ENCODE results near the gene VRTN. TPM values are rescaled to one million over a fixed set of nuclear protein-coding genes. Genes with fewer than 3 reads are reported as not detected.

Gene VRTN
- total and polyA plus RNA-seq, 2 experiments from 2014 or later: 1.3 to 2.7 TPM

- Histone ChIP-seq H3K4me3 (no peak overlapping the region), H3K9me3 (ENCODE audit: low read depth) (no peaks in the 10 kb centered on the region), H3K27ac (no peak overlapping the region), H3K36me3 (no peaks in the 10 kb centered on the region), H3K4me1 (ENCODE audit: low read depth) (peaks cover 7% of the 10 kb centered on the region), H3K27me3 (no peaks in the 10 kb centered on the region)
- no peak for DNase-seq (ENCODE audit: low read depth in 1 of 2, low spot score in 1 of 2)
- no peak for TF ChIP-seq CTCF (IDR thresholded peaks at IDR 0.05; ENCODE audit: low read depth, low read length)
Measured at GRCh38 chr14:74350211-74350927, 2.1 kb downstream of the VRTN start.

DNA sequence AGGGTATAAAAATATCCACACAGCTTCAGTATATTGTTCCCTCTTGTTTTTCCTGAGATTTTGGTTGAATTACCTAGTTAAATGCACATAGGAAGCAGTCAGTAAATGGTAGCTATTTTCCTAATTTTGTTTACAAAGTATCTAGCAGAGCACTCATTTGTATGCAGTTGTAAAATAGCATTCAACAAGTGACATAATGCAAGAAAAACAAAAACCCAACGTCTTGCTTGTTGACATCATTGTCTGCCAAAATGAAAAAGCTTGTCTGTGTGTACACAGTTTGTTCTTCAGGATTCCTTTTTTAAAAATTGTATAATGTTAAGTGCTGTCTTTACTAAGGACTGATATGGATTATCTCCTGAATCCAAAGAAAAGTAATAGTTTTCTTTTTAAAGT is 2.7 kb downstream of the VRTN start:
- H3K36me3 ChIP-seq: no peaks in the 10 kb centered on the region
- TF ChIP-seq CTCF (IDR thresholded peaks at IDR 0.05; ENCODE audit: low read depth, low read length): no peak
- H3K4me1 ChIP-seq (ENCODE audit: low read depth): peaks cover 7% of the 10 kb centered on the region
- H3K9me3 ChIP-seq (ENCODE audit: low read depth): no peaks in the 10 kb centered on the region
- no peak for DNase-seq (ENCODE audit: low read depth in 1 of 2, low spot score in 1 of 2)
- H3K27ac ChIP-seq: no peak overlapping the region
- no peak overlapping the region for H3K4me3 ChIP-seq
- H3K27me3 ChIP-seq: no peaks in the 10 kb centered on the region

DNA sequence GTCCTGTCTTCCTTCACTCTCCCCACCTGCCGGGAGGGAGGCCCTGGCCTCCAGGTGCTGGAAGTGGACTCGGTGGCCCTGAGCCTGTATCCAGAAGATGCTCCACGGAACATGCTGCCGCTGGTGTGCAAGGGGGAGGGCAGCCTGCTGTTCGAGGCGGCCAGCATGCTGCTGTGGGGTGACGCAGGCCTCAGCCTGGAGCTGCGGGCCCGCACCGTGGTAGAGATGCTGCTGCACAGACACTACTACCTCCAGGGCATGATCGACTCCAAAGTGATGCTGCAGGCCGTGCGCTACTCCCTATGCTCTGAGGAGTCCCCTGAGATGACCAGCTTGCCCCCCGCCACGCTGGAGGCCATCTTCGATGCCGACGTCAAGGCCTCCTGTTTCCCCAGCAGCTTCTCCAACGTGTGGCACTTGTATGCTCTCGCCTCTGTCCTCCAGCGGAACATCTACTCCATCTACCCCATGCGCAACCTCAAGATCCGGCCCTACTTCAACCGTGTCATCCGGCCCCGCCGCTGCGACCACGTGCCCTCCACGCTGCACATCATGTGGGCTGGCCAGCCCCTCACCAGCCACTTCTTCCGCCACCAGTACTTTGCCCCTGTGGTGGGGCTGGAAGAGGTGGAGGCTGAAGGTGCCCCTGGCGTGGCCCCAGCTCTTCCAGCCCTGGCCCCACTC is 8.8 kb downstream of the VRTN start:
- no peaks in the 10 kb centered on the region for H3K36me3 ChIP-seq
- TF ChIP-seq CTCF (IDR thresholded peaks at IDR 0.05; ENCODE audit: low read depth, low read length): no peak

DNA sequence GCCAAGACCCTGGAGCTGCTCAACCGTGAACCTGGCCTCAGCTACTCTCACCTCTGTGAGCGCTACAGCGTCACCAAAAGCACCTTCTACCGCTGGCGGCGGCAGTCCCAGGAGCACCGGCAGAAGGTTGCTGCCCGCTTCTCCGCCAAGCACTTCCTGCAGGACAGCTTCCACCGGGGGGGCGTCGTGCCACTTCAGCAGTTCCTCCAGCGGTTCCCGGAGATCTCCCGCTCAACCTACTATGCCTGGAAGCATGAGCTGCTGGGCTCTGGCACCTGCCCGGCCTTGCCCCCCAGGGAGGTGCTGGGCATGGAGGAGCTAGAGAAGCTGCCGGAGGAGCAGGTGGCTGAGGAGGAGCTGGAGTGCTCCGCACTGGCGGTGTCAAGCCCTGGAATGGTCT is 9.3 kb downstream of the VRTN start:
- no peak overlapping the region for H3K4me3 ChIP-seq
- no peak overlapping the region for H3K27ac ChIP-seq
- TF ChIP-seq CTCF (IDR thresholded peaks at IDR 0.05; ENCODE audit: low read depth, low read length): no peak
- no peak for DNase-seq (ENCODE audit: low read depth in 1 of 2, low spot score in 1 of 2)
- no peaks in the 10 kb centered on the region for H3K27me3 ChIP-seq
- no peaks in the 10 kb centered on the region for H3K4me1 ChIP-seq (ENCODE audit: low read depth)
- no peaks in the 10 kb centered on the region for H3K9me3 ChIP-seq (ENCODE audit: low read depth)
- no peaks in the 10 kb centered on the region for H3K36me3 ChIP-seq

More for the DNA sequence above, 8.8 kb downstream of the VRTN start:
- DNase-seq (ENCODE audit: low read depth in 1 of 2, low spot score in 1 of 2): no peak
- H3K4me3 ChIP-seq: no peak overlapping the region
- H3K27me3 ChIP-seq: no peaks in the 10 kb centered on the region
- no peaks in the 10 kb centered on the region for H3K4me1 ChIP-seq (ENCODE audit: low read depth)
- H3K9me3 ChIP-seq (ENCODE audit: low read depth): no peaks in the 10 kb centered on the region
- no peak overlapping the region for H3K27ac ChIP-seq

DNA sequence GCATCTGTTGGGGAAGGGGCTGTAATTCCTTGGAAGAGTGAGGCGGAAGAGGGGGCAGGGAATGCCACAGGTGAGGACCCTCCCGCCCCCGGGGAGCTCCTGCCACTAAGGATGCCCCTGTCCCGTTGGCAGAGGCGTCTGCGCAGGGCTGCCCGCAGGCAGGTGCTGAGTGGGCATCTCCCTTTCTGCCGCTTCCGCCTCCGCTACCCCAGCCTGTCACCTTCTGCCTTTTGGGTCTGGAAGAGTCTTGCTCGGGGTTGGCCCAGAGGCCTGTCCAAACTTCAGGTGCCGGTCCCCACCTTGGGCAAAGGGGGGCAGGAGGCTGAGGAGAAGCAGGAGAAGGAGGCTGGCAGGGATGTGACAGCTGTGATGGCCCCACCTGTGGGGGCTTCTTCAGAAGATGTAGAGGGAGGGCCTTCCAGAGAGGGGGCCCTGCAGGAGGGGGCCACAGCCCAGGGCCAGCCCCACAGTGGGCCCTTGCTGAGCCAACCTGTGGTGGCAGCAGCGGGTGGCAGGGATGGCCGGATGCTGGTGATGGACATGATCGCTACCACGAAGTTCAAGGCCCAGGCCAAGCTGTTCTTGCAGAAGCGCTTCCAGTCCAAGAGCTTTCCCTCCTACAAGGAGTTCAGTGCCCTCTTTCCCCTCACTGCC is 10.0 kb downstream of the VRTN start:
- Histone ChIP-seq H3K36me3 (no peaks in the 10 kb centered on the region), H3K4me1 (ENCODE audit: low read depth) (no peaks in the 10 kb centered on the region), H3K4me3 (no peak overlapping the region), H3K27me3 (no peaks in the 10 kb centered on the region), H3K27ac (no peak overlapping the region), H3K9me3 (ENCODE audit: low read depth) (no peaks in the 10 kb centered on the region)
- TF ChIP-seq CTCF (IDR thresholded peaks at IDR 0.05; ENCODE audit: low read depth, low read length): no peak
- DNase-seq (ENCODE audit: low read depth in 1 of 2, low spot score in 1 of 2): no peak

Data from cardiac muscle cell (in vitro differentiated cells and primary cell).